DND-41 (cell line): Measurements from ENCODE around the gene CPEB1.

Experiments
- CTCF ChIP-seq: IDR thresholded peaks from 2 replicates; pipeline ENCODE4 v1.5.1; 2012; ENCODE audit warnings: borderline replicate concordance, low read length, moderate library complexity, mild to moderate bottlenecking; ENCODE audit not compliant: poor library complexity, severe bottlenecking; ENCODE audit errors: extremely low read depth
- EZH2 ChIP-seq: IDR thresholded peaks from 3 replicates; pipeline ENCODE4 v1.6.1; 2012; ENCODE audit warnings: borderline replicate concordance, low read depth, mild to moderate bottlenecking, moderate library complexity, low read length, inconsistent platforms; ENCODE audit not compliant: severe bottlenecking

GRCh38 chr15:82549199-82549665 is 97.9 kb downstream of the CPEB1 start:
- no peak for TF ChIP-seq CTCF
- TF ChIP-seq EZH2, result no peak
